Lower leg skin (tissue), 3 donors: ENCODE data around the gene NUFIP2.

ENCODE experiments used
- CTCF ChIP-seq, 3 donors: fragments of 450-650 bp; IDR thresholded peaks; one replicate each; pipeline ENCODE4 v1.5.1; 2016; ENCODE audit warnings: antibody characterized with exemption in 3 of 3, mild to moderate bottlenecking in 3 of 3, moderate library complexity in 2 of 3
- POLR2A ChIP-seq, 2 donors: fragments of 450-650 bp; IDR thresholded peaks; one replicate each; pipeline ENCODE4 v1.6.1; 2016 to 2017; ENCODE audit warnings: antibody characterized with exemption in 2 of 2, mild to moderate bottlenecking in 1 of 2, moderate library complexity in 1 of 2

GRCh38 chr17:29303386-29303785, 9.4 kb upstream of the NUFIP2 start:
- no peak for TF ChIP-seq CTCF (IDR thresholded peaks at IDR 0.05)
- no peak for TF ChIP-seq POLR2A (IDR thresholded peaks at IDR 0.05)
